Activated CD4-positive, alpha-beta T cell treated with anti-CD3 and anti-CD28 coated beads, Interleukin-2, amount 10 ng/mL, durations not matched to agents 24 days and 14 days (primary cell): Measurements from ENCODE around the gene LRRC61. TPM values are rescaled to one million over a fixed set of nuclear protein-coding genes. Genes with fewer than 3 reads are reported as not detected.
"Not testable (repeated sequence)": the region's sequence is repeated elsewhere in the genome, so short reads cannot be mapped to it uniquely, and the experiment has no call there.

ENCODE experiments used
- DNase-seq: peaks from one replicate; pipeline ENCODE4 v3.0.0; 2022
- H3K27ac Mint-ChIP-seq: one replicate; pipeline ENCODE4 v1.8.0; 2022; ENCODE audit warnings: mild to moderate bottlenecking, mixed read lengths
- H3K27me3 Mint-ChIP-seq: one replicate; pipeline ENCODE4 v1.8.0; 2022; ENCODE audit warnings: mixed read lengths
- H3K36me3 Mint-ChIP-seq: one replicate; pipeline ENCODE4 v1.8.0; 2022; ENCODE audit warnings: low read depth, mild to moderate bottlenecking, mixed read lengths
- H3K4me1 Mint-ChIP-seq: one replicate; pipeline ENCODE4 v1.8.0; 2021; ENCODE audit warnings: mixed read lengths
- H3K4me3 Mint-ChIP-seq: one replicate; pipeline ENCODE4 v1.8.0; 2022; ENCODE audit warnings: mild to moderate bottlenecking, moderate library complexity, mixed read lengths
- H3K9me3 Mint-ChIP-seq: one replicate; pipeline ENCODE4 v1.8.0; 2021; ENCODE audit warnings: mixed read lengths
- intact Hi-C: fragments of 100-400 bp; cut with micrococcal nuclease; formaldehyde crosslinking; loops from one replicate; pipeline ENCODE4 v1.15.1; 2023
- total RNA-seq: library from RNA; stranded (reverse); gene quantifications from 2 replicates; pipeline ENCODE4 v1.2.3, GENCODE V29; 2022

Gene LRRC61
- 26.8 and 27.5 TPM in 2 replicates for total RNA-seq

DNA sequence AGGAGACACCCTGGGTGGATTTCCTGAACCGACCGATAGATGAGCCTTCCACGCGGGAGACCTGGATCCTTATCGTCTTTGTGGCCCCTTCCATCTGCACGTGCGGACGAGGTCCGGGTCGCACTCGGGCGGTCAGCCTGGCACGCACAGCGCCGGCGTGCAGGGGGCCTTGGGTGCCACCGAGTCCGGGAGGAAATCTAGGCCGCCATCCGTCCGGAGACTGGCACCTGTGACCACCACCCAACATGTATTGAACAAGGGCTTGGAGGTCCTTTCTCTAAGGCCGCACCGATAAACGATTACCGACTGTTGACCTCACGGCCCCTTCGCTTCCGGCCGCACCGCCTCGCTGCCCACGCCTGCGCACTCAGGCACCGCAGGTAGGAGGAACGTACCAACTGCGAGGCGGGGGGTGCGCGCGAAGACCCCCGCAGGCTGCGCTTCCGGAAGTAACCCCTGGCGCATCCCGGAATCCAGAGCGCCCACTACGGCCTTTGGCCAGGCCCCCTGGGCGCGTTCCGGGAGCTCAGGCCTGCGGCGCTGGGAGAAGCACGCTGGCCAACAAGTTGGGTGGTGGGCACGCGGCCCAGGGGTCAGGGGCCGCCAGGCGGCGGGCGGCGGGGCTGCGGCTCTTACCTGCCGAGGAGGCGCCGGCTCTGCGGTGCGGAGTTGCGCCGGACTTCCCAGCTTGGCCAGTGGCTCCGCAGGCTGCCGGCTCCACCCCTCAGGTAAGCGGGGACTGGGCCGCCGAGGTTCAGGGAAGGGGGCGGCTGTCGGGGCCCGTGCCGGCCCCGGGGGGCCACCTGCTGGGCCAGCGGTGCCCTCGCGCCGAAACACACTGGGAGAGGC is at the start of gene LRRC61, which contains the start of gene ACTR3C:
TSS of gene LRRC61 (plus strand) at position 523 of the 849 bp plus-strand sequence. CDS start 13,507 bp downstream, outside the sequence.
TSS of gene ACTR3C (minus strand) at position 713 of the 849 bp plus-strand sequence. CDS start 28,249 bp downstream, outside the sequence.
- Mint-ChIP-seq H3K4me3 (peak within 1 kb of the TSS; percentile 99), H3K9me3 (no peaks in the 10 kb centered on the region), H3K36me3 (peaks cover 47% of the 10 kb centered on the region), H3K4me1 (peaks cover 49% of the 10 kb centered on the region), H3K27ac (peak within 1 kb of the TSS; percentile 100), H3K27me3 (no peaks in the 10 kb centered on the region)
- intact Hi-C loops: loop anchor here (1.0 to 10.0 kb wide), 5 partner anchors 36 to 828 kb away; partner anchors contain the start of genes REPIN1, ZNF746 and ZNF775
- peak; percentile 91 for DNase-seq

DNA sequence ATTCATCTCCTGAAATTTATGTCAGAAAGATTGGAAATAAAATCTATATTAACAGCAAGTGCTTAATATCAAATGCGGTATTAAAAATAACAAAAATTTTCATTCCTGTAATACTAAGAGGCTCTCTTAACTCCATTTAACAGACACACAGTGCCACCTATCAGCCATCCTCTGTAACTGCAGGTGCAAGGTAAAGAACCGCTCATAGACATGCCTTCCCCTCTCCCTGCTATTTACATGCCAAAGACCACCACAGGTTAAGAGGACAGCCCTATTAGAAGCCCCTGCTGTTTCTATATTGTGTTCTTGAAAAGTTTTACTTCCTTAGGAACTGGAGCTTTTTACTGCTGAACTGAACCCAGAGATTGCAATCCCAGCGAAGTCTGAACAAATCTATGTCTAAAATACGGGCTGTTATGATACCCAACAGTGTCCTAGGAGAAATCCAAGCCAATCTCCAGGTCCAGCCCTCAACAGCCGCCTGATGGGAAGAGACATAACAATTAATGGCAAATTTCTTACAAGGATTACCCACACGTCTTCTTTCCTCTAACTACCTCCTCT is 46.9 kb upstream of the LRRC61 start:
- peaks cover 12% of the 10 kb centered on the region for H3K4me1 Mint-ChIP-seq
- peak; percentile 80 for DNase-seq
- intact Hi-C loops: loop anchor here (2.0 kb wide), 1 partner anchor 393 kb away; no protein-coding TSS in a partner anchor
- H3K27me3 Mint-ChIP-seq, H3K36me3 Mint-ChIP-seq, H3K27ac Mint-ChIP-seq, H3K9me3 Mint-ChIP-seq, H3K4me3 Mint-ChIP-seq: not testable (repeated sequence)

DNA sequence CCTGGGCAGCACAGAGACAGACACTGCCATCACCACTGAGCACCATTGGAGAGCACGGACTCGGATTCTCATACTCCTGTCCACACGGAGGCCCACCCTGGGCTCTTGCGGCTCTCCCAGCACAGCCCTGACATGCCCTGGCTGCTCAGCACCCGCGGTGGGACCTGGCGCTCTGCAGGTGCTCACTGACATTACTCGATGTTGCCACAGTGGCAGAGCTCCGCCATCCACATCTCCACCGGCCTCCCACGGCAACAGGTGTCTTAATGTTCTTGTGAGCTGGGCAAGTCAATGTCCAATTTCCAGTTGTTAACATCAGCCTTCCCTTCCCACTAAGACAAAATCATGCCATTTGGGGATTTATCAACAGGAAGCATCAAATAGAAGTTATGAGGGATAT is 44.8 kb upstream of the LRRC61 start:
- H3K4me1 Mint-ChIP-seq, intact Hi-C loops, H3K4me3 Mint-ChIP-seq, H3K27me3 Mint-ChIP-seq, H3K9me3 Mint-ChIP-seq, H3K27ac Mint-ChIP-seq, H3K36me3 Mint-ChIP-seq, DNase-seq: not testable (repeated sequence)

GRCh38 chr7:150281681-150282403 is 41.3 kb upstream of the LRRC61 start:
- not testable (repeated sequence) for DNase-seq, H3K9me3 Mint-ChIP-seq, H3K27ac Mint-ChIP-seq, H3K4me1 Mint-ChIP-seq, H3K27me3 Mint-ChIP-seq, H3K4me3 Mint-ChIP-seq, H3K36me3 Mint-ChIP-seq
- intact Hi-C loops: loop anchor here (10.0 kb wide), 1 partner anchor 473 kb away; no protein-coding TSS in a partner anchor

GRCh38 chr7:150283111-150283510 is 40.0 kb upstream of the LRRC61 start:
- not testable (repeated sequence) for H3K4me1 Mint-ChIP-seq, H3K36me3 Mint-ChIP-seq, H3K4me3 Mint-ChIP-seq, H3K9me3 Mint-ChIP-seq, H3K27me3 Mint-ChIP-seq, H3K27ac Mint-ChIP-seq, DNase-seq
- intact Hi-C loops: loop anchor here (10.0 kb wide), 1 partner anchor 472 kb away; no protein-coding TSS in a partner anchor

DNA sequence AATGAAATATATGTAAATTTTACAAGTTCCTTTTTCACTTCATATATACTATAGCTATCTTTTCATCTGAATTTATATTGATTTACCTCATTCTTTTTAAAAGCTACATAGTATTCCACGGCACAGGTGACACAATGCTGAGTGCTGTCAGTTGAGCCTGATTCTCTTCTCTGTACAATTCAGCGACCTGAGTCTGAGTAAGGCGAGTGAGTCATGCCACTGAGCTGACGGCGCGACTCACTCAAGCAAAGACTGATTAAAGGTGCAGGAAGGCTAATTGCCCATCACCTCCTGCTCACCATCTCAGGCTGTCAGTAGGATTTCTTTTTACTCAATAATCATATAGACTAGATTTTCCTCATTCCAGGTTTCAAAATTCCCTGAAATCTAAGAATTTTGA is 39.5 kb upstream of the LRRC61 start:
- H3K27me3 Mint-ChIP-seq, DNase-seq, H3K4me1 Mint-ChIP-seq, H3K4me3 Mint-ChIP-seq, H3K36me3 Mint-ChIP-seq, H3K27ac Mint-ChIP-seq, H3K9me3 Mint-ChIP-seq: not testable (repeated sequence)
- intact Hi-C loops: loop anchor here (10.0 kb wide), 1 partner anchor 471 kb away; no protein-coding TSS in a partner anchor

GRCh38 chr7:150285849-150286754 is 37.1 kb upstream of the LRRC61 start:
- peak; percentile 80 for DNase-seq
- H3K4me1 Mint-ChIP-seq, H3K9me3 Mint-ChIP-seq, H3K4me3 Mint-ChIP-seq, H3K27ac Mint-ChIP-seq, H3K27me3 Mint-ChIP-seq, H3K36me3 Mint-ChIP-seq: not testable (repeated sequence)
- intact Hi-C loops: loop anchor here (2.0 to 10.0 kb wide), 3 partner anchors 36 to 469 kb away; partner anchors contain the start of genes ACTR3C and LRRC61

DNA sequence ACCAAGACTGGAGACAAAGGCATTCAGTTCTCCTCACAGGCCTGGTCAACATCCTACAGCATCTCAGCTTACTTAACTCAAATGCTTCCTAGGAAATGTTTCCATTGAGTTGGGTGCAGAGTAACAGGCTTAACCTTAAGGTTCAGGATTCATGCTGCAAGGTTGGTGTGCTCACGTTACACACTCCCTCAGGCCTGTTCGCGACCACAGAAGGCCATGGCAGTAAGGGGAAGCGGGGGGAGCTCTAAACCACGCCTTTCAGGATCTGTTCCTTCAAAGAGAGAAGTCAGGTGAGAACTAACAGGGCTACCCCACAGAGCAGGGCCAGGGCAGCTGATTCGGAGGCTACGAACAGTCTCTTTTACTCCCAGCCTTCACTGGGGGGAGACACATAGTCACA is 35.3 kb upstream of the LRRC61 start:
- not testable (repeated sequence) for H3K9me3 Mint-ChIP-seq, DNase-seq, H3K36me3 Mint-ChIP-seq, H3K27me3 Mint-ChIP-seq, H3K4me3 Mint-ChIP-seq, H3K27ac Mint-ChIP-seq, H3K4me1 Mint-ChIP-seq
- intact Hi-C loops: loop anchor here (2.0 to 10.0 kb wide), 3 partner anchors 34 to 467 kb away; partner anchors contain the start of genes ACTR3C and LRRC61

DNA sequence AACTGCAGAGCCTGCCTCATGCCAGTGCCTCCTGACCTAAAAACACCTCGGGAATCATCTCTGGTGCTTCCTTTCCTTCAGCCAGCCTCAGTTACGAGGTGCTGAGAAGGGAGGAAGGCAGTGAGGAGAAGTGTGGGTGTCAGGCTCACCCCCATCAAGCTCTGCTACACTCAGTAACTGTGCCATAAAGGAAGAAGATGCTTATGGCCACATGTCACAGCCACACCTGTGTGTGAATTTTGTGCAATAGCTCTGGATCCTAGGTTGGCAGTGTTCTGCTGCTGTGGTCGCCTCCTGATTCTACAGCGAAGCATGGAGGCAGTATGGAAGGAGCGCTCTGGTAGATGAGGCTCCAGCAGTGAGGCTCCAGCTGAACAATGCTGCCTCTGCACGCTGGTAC is 34.3 kb upstream of the LRRC61 start:
- H3K27ac Mint-ChIP-seq: peak overlapping the region; percentile 20
- H3K9me3 Mint-ChIP-seq, H3K4me1 Mint-ChIP-seq, H3K27me3 Mint-ChIP-seq, H3K36me3 Mint-ChIP-seq, DNase-seq, H3K4me3 Mint-ChIP-seq: not testable (repeated sequence)
- intact Hi-C loops: loop anchor here (5.0 to 10.0 kb wide), 2 partner anchors 33 to 466 kb away; partner anchors contain the start of genes ACTR3C and LRRC61

DNA sequence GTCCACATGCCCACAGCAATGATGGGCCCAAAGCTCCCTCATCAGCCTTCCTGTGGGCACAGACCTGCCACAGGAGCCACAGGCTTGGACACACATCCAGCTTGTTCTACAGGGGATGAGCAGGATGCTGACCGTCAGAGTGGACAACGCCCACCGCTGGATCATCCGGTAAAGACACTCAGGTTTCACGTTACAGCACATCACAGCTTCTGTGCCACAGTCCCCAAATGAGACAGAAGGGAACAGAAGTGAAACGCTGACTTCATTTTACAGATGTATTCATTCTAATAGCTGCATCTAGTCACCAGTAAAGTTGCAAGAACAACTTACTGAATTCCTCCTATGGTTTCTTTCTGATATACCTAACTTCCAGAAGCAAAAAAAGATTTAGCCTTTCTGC is 32.8 kb upstream of the LRRC61 start:
- H3K27me3 Mint-ChIP-seq, DNase-seq, H3K36me3 Mint-ChIP-seq, H3K4me1 Mint-ChIP-seq, H3K9me3 Mint-ChIP-seq, H3K4me3 Mint-ChIP-seq, H3K27ac Mint-ChIP-seq, intact Hi-C loops: not testable (repeated sequence)

- H3K4me1 Mint-ChIP-seq, H3K27me3 Mint-ChIP-seq, H3K36me3 Mint-ChIP-seq, intact Hi-C loops, H3K9me3 Mint-ChIP-seq, H3K4me3 Mint-ChIP-seq, DNase-seq, H3K27ac Mint-ChIP-seq: not testable (repeated sequence)
Observed at GRCh38 chr7:150295027-150295426, 28.1 kb upstream of the LRRC61 start.

DNA sequence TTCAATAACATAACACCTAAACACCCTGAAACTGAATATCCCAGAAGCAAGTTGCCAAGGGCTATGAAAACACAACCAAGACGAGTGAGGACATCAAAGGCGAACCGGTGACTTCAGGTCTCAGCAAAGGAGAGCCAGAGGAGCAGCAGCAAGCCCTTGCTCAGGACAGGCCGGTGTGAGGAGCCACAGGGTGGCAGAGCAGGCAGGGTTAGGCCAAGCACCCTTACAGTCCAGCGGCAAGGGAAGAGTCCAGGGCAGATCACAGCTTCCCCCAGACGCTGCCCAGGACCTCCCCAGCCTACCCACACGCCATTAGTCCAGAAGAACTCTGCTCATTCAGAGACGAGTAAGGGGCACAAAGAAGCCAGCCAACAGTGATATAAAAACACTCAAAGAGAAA is 27.5 kb upstream of the LRRC61 start:
- H3K27ac Mint-ChIP-seq, H3K4me1 Mint-ChIP-seq, H3K9me3 Mint-ChIP-seq, DNase-seq, H3K36me3 Mint-ChIP-seq, H3K4me3 Mint-ChIP-seq, H3K27me3 Mint-ChIP-seq, intact Hi-C loops: not testable (repeated sequence)

DNA sequence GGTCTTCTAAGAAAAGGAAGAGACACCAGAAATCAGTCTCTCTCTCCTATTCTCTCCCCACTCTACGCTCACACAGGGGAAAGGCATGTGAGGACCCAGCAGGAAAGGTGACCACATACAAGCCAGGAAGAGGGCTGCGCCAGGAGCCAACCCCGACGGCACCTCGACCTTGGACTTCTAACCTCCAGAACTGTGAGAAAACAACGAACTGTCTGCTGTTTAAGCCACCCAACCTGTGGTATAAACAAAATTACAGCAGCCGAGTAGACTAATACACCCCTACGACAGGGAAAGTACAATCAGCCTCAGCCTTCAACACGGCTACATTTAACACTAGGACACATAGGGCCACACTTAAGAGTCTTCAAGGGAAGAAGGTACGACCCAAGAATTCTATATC is 26.4 kb upstream of the LRRC61 start:
- H3K36me3 Mint-ChIP-seq, intact Hi-C loops, H3K4me3 Mint-ChIP-seq, H3K27ac Mint-ChIP-seq, H3K9me3 Mint-ChIP-seq, DNase-seq, H3K4me1 Mint-ChIP-seq, H3K27me3 Mint-ChIP-seq: not testable (repeated sequence)
